ENCODE results near the gene ANKRD44.

- TF ChIP-seq, protein P1, sequence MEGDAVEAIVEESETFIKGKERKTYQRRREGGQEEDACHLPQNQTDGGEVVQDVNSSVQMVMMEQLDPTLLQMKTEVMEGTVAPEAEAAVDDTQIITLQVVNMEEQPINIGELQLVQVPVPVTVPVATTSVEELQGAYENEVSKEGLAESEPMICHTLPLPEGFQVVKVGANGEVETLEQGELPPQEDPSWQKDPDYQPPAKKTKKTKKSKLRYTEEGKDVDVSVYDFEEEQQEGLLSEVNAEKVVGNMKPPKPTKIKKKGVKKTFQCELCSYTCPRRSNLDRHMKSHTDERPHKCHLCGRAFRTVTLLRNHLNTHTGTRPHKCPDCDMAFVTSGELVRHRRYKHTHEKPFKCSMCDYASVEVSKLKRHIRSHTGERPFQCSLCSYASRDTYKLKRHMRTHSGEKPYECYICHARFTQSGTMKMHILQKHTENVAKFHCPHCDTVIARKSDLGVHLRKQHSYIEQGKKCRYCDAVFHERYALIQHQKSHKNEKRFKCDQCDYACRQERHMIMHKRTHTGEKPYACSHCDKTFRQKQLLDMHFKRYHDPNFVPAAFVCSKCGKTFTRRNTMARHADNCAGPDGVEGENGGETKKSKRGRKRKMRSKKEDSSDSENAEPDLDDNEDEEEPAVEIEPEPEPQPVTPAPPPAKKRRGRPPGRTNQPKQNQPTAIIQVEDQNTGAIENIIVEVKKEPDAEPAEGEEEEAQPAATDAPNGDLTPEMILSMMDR (IDR thresholded peaks at IDR 0.05; ENCODE audit: low read depth, low read length) = no peak
- no peak for TF ChIP-seq MAX (IDR thresholded peaks at IDR 0.05; ENCODE audit: low read depth, low read length)
Measured at GRCh38 chr2:197264332-197264731, 46.2 kb downstream of the ANKRD44 start.

Measured in NB4 (cell line).